GM12892 (cell line): ENCODE measurements around the gene ZNF181.

Source experiments
- DNase-seq: peaks from one replicate; pipeline ENCODE4 v3.0.0; 2011; ENCODE audit not compliant: insufficient read length
- FAIRE-seq: peaks from 2 replicates; lab custom pipeline; 2011; peaks lifted over from hg19 to GRCh38; lab: Jason Lieb, UNC
- POLR2A ChIP-seq: IDR thresholded peaks from 2 replicates; pipeline ENCODE4 v1.6.1; 2011; ENCODE audit warnings: low read depth, low read length, control low read depth
- POLR2AphosphoS5 ChIP-seq: IDR thresholded peaks from 2 replicates; pipeline ENCODE4 v1.6.1; 2011; ENCODE audit warnings: low read depth, low read length, control low read depth
- TAF1 ChIP-seq: IDR thresholded peaks from 2 replicates; pipeline ENCODE4 v1.6.1; 2011; ENCODE audit warnings: low read depth, mild to moderate bottlenecking, control low read depth, low read length, borderline replicate concordance

Gene ZNF181

GRCh38 chr19:34767951-34768350, 33.9 kb downstream of the ZNF181 start:
- no peak for DNase-seq
- no peak for FAIRE-seq
- TF ChIP-seq POLR2A (no peak), POLR2AphosphoS5 (no peak), TAF1 (no peak)

GRCh38 chr19:34772697-34773554, 38.9 kb downstream of the ZNF181 start, which contains the start of gene ZNF599:
ZNF599 (minus strand) TSS chr19:34773215; CDS start chr19:34772841, 374 bp downstream.
- DNase-seq (peak; percentile 69), FAIRE-seq (peak; percentile 99)
- TF ChIP-seq POLR2AphosphoS5 (no peak), TAF1 (no peak), POLR2A (peak; percentile 37; the same call in 1 of the 2 replicates)

DNA sequence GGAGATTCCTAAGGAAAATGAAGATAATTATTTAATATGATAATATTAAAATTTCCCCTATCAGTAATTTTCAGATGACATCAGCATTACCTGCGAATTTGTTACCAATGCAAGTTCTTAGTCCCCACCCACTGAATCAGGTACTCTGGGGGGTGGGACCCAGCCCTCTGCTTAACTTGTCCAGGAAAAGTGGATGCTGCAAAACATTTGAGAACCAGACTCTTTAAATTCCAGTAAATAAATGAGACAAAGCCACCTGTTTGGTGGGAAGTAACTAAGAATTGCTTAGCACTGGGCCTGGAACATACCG, 39.5 kb downstream of the ZNF181 start:
- no peak for TF ChIP-seq TAF1
- no peak for FAIRE-seq
- DNase-seq: no peak

GRCh38 chr19:34774857-34775256, 40.8 kb downstream of the ZNF181 start:
- TF ChIP-seq TAF1 (no peak), POLR2AphosphoS5 (no peak), POLR2A (no peak)
- FAIRE-seq (no peak), DNase-seq (no peak)

DNA sequence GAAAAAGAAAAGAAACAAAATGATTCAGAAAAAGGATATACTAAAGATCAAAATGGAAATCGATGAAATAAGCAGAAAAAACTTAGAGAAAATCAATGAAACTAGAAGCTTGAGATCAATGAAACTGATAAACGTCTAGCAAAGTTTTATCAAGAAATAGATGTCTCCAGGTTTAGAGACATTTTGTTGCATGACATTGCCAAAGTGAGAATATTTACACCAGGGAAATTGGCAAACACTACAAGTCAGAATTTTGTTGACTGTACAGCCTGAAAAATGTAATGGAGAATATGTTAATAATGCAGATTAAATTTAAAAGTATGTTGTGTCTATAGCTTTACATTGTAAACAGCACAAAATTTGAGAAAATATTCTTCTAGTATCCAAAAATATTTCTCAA, 44.3 kb downstream of the ZNF181 start:
- TF ChIP-seq TAF1: no peak
- TF ChIP-seq POLR2AphosphoS5: no peak
- TF ChIP-seq POLR2A: no peak
- DNase-seq: no peak
- FAIRE-seq: no peak

- no peak for FAIRE-seq
- DNase-seq: no peak
- TF ChIP-seq POLR2A: no peak
- no peak for TF ChIP-seq TAF1
- TF ChIP-seq POLR2AphosphoS5: no peak
These were observed 45.6 kb downstream of the ZNF181 start for GRCh38 chr19:34779652-34780051.

DNA sequence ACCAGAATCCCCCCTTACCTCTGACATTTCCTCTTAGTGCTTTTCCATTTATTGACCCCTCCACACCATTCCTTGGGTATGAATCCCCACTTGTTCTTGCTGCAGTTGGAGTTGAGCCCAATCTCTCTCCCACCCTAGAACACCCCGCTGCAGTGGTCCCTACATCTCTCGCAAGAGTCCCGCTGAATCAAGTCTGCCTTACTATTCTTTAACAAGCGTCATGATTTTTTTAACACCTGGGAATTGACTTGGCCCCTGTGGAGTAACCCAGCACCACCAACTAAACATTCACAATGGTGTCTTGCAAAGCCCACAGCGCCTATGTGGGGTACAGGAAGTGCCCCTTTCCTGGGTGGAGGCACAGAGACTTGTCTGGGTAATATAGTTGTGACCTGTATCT, 52.2 kb downstream of the ZNF181 start:
- no peak for TF ChIP-seq POLR2A
- no peak for TF ChIP-seq TAF1
- TF ChIP-seq POLR2AphosphoS5: no peak
- FAIRE-seq (no peak), DNase-seq (no peak)

DNA sequence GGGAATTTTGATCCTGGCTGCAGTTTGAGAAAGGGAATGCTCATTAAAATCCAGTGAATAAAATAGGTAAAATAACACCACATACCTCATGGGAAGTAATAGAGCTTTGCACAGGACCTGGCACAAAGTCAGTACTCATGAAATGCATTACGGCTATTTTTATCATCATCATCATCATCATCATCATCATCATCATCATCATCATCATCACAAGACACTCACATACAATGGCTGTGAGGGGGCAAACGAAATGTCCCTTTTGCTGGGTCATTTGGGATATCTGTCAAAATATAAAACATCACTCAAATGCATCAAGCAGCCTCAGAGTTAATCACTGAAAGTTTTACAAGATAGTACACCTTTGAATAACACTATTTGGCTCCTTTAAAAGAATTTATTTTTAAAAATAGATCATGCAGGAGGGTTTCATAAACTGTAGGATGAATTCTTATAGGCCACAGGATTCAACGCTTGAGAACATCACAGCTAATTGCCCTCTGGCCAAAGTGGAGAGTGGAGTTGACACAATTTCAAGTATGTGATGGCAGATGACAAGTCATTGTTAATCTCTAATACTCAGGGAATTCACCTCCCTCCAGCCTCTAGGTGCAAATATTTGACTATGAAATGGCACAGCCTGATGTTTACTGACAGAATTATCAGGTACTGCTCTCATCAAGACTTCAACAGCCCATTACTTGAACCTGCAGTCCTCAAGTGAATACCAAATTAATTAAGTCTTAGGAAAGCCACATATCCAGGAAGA, 53.2 kb downstream of the ZNF181 start:
- TF ChIP-seq POLR2A (no peak), TAF1 (no peak), POLR2AphosphoS5 (no peak)
- DNase-seq (no peak), FAIRE-seq (no peak)

DNA sequence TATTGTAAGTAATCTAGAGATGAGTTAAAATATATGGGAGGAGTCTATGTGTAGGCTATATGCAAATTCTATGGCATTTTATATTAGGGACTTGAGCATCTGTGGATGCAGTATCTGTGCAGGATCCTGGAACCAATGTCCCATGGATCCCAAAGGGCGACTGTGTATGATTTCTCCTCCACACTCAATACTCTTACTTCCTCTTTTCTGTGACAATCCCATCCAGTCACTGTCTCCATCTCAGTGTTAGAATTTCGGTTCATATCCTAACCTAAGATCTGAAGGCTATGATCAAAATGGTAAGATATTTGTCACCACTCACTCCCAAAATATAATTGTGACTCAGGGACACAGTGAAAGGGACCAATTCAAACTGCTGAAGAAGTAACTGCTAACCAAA, 54.0 kb downstream of the ZNF181 start:
- FAIRE-seq: no peak
- TF ChIP-seq POLR2AphosphoS5 (no peak), POLR2A (no peak), TAF1 (no peak)
- DNase-seq: no peak

GRCh38 chr19:34793565-34793964, 59.5 kb downstream of the ZNF181 start:
- no peak for DNase-seq
- TF ChIP-seq TAF1 (no peak), POLR2A (no peak)
- FAIRE-seq: no peak

- no peak for DNase-seq
- TF ChIP-seq TAF1 (no peak), POLR2AphosphoS5 (no peak), POLR2A (no peak)
- FAIRE-seq: no peak
These were observed 60.3 kb downstream of the ZNF181 start for GRCh38 chr19:34794066-34794960.
